Gastroesophageal sphincter (tissue), 3 donors: ENCODE measurements around the gene METTL24.

ENCODE experiments used
- CTCF ChIP-seq, 4 experiments: fragments of 200-600 bp in 2 of 4; fragments of 450-650 bp in 2 of 4; sonication (generic) in 1 of 4; IDR thresholded peaks; one replicate each; pipeline ENCODE4 v1.5.1; 2017 to 2019; ENCODE audit warnings: antibody characterized with exemption in 4 of 4, mild to moderate bottlenecking in 2 of 4, moderate library complexity in 2 of 4
- EP300 ChIP-seq: sonication (generic); formaldehyde crosslinking; IDR thresholded peaks from one replicate; pipeline ENCODE4 v1.6.1; 2017; ENCODE audit warnings: antibody characterized with exemption, mild to moderate bottlenecking
- POLR2A ChIP-seq, 2 donors: fragments of 450-650 bp; IDR thresholded peaks; one replicate each; pipeline ENCODE4 v1.6.1; 2017; ENCODE audit warnings: antibody characterized with exemption in 2 of 2, mild to moderate bottlenecking in 2 of 2, moderate library complexity in 1 of 2
- POLR2AphosphoS5 ChIP-seq: sonication (generic); formaldehyde crosslinking; IDR thresholded peaks from one replicate; pipeline ENCODE4 v1.6.1; 2017; ENCODE audit warnings: antibody characterized with exemption

- TF ChIP-seq CTCF (IDR thresholded peaks at IDR 0.05) (no peak), POLR2A (IDR thresholded peaks at IDR 0.05) (no peak), POLR2AphosphoS5 (no peak), EP300 (no peak)
These were observed 10.1 kb upstream of the METTL24 start for GRCh38 chr6:110368284-110368683.
